Measurements from ENCODE around the gene YEATS4.

DNA sequence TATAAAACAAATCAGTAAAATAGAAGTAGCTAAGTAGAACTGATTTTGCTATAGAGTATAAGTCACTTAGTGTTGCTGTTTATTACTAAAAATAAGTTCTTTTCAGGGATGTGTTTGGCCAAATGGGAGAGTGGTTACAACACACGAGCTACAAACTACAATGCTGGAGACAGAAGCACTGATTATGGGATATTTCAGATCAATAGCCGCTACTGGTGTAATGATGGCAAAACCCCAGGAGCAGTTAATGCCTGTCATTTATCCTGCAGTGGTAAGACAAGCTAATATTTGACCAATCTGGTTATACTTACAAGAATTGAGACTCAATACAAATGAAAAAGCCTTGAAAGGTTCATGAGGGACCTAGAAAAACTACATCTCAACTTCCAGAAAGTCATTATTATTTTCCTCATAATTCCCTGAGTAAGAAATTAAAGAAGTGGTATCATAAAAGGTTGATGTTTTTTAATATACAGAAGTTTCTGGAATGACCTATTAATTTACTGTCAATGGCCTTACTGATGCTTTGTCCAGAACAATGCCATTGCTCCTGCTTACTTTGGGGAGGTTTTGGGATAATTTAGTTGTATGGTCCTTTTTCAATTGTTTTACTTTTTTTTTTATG lies 9.4 kb upstream of the YEATS4 start:
- no peak for TF ChIP-seq CTCF (IDR thresholded peaks at IDR 0.05)
- TF ChIP-seq EP300 (IDR thresholded peaks at IDR 0.05), result no peak
